NCI-H748 (cell line): ENCODE measurements around the gene COBLL1.

Experiments
- DNase-seq: peaks from one replicate; lab custom pipeline; 2025; ENCODE audit not compliant: unreplicated experiment; lab: John Stamatoyannopoulos, UW

The COBLL1 gene

DNA sequence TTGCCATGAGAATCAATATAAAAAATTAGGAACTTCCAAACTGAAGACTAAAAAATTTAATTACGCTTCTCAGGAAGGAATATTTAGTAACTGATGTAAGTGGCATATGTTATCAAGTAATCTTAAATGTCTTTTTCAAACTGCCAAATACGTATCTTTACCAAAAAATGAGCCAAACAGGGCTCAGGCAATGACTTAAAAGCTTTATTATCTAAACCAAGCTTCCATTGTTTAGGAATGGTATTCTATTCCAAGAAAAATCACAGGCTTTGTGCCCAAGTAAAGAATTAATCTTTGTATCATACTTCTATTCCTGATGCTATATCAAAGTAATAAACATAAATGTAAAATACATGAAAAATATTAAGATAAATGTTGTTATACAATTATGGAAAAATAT is 148.7 kb downstream of the COBLL1 start:
- DNase-seq: no peak

- DNase-seq: no peak
Measured at GRCh38 chr2:164692114-164692513, 149.5 kb downstream of the COBLL1 start.

DNA sequence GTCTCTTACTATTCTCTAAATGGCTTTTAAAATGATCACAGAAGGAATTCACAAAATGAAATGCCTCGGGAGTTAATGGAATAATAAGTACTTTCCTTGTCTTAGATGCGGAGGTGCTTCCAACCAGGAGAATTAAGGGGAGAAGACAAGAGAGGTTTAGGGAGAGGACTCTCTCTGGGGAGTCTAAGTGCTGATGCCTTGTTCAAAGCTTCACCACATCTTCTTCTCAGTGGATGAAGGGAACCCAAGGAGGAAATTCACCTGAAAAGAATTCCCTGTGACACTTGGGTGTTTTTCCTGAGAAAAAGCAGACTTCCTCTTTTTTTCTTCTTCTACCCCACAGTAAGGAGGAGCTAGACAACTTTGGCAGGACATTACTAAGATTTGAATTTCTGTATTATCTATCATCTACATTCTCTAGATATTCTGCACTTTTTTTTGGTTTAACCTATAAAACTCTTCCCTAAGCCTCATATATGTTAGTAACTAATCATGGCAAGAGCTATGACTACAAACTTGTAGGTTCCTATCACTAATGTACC is 150.2 kb downstream of the COBLL1 start:
- no peak for DNase-seq

- no peak for DNase-seq
Measured at GRCh38 chr2:164690361-164690760, 151.3 kb downstream of the COBLL1 start.

DNA sequence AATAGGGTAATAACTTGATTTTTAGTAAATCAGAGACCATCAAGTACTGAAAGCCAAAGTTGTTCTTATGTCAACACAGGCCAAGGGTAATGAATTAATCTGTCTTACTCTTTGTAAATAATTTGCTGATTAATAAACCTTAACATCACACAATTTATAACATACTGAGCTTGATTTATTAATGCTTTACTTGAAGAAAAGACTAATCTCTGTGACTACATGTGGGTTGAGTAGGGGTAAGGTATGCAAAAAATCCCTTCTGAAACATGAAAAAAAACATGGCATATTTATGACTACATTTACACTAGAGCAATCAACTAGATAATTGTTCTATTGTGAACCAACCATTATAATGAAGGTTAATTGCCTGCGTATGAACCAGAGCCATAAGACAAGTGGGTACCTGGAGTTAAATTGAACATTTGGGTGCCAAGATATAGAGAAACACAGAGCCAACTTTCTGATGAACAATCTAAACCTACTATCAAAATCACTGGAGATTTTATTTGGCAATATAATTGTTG is 152.7 kb downstream of the COBLL1 start:
- peak; percentile 79 for DNase-seq

DNA sequence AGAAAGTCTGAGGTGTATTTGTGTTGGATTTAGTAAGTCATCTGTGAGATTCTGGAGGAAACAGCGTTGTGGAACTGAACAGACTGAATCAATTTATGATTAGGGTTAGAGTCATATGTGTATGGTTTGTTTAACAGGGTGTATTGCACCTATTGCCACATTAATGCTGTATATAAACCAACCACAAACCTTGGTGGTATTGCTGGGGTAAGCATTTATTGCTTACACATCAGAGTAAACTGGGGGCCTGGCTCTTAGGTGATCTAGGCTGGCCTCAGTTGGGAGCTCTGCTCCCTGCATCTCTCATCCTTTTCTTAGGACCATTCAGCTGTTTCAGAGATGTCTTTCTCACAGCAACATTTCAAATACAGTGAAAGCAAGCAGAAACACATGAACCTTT is 160.6 kb downstream of the COBLL1 start:
- DNase-seq: no peak

DNA sequence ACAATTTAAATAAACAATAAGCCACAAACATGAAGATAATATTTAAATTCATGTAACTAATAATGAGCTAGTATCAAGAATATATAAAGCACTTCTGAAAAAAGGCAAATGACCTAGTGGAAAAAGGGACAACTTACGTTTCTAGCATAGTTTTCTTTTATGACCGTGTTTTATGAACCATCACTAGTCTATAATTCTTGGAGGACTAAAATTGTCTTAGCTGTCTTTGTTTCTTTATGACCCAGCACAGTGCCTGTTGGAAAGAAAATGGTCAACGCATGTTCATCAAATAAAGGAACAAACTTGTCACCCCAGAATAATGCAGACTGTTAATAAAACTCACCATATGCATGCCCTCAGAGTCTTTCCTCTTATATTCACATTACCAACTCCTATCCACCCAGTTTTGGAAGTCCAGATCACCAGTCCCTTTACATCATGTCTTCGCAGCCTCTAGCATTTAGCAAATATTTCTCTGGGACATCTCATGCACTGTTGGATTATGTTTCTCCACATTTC is 162.9 kb downstream of the COBLL1 start:
- DNase-seq: no peak

- DNase-seq: no peak
Measured at GRCh38 chr2:164677733-164678132, 163.9 kb downstream of the COBLL1 start.

- DNase-seq: no peak
Measured at GRCh38 chr2:164677271-164677670, 164.4 kb downstream of the COBLL1 start.

- no peak for DNase-seq
Measured at GRCh38 chr2:164675687-164676086, 165.9 kb downstream of the COBLL1 start.

- no peak for DNase-seq
Measured at GRCh38 chr2:164675027-164675426, 166.6 kb downstream of the COBLL1 start.

GRCh38 chr2:164671664-164672396 is 169.8 kb downstream of the COBLL1 start:
- no peak for DNase-seq

DNA sequence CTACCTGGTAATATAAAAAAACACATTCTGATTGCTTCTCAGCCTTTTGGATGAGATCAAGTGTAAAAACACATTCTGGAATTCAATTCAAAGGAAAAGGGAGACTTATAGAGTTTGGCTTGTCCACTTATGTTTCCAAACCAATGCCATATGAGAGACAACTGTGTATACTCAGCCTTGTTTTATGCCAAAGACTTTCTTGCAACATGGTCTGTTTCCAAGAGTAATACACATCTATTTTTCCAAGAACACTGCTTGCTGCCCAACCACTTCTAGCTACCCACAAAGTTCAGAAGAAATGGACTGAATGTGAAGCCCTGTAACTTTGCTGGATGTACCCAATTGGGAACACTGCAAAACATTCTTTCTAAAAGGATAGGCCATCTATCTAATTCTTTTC is 172.3 kb downstream of the COBLL1 start:
- DNase-seq: no peak

DNA sequence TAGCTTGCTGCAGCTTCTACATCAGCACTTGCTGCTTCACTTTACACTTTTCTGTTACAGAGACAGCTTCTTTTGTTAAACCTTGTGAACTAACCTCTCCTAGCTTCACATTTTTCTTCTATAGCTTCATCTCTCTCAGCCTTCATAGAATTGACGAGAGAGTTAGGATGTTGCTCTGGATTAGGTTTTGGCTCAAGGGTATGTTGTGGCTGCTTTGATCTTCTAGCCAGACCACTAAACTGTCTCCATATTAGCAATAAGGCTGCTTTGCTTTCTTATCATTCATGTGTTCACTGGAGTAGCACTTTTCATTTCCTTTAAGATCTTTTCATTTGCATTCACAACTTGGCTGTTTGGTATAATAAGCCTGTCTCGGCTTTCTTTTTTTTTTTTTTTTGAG is 174.1 kb downstream of the COBLL1 start:
- DNase-seq: no peak

DNA sequence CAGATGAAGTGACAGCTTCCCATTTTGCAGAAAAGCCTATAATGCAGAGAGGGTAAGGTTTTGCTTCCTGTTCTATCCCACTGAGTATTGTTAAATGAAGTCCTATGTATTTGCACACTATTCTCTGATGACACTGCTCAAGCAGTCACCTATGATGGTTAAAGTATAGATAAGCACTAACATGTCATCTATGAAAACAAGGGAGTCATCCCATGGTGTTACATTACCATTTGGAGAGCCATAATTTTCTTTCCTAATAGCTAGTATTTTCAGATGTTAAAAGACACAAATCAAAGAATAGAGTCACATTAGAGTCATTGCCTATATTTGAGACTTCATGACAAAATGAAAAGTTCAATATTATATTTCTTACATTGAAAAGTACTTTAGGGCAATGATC is 177.6 kb downstream of the COBLL1 start:
- DNase-seq: peak; percentile 18

GRCh38 chr2:164662868-164663631 is 178.6 kb downstream of the COBLL1 start:
- DNase-seq: no peak

- DNase-seq: no peak
Measured at GRCh38 chr2:164662066-164662465, 179.6 kb downstream of the COBLL1 start.

- DNase-seq: no peak
Measured at GRCh38 chr2:164661349-164661748, 180.3 kb downstream of the COBLL1 start.

DNA sequence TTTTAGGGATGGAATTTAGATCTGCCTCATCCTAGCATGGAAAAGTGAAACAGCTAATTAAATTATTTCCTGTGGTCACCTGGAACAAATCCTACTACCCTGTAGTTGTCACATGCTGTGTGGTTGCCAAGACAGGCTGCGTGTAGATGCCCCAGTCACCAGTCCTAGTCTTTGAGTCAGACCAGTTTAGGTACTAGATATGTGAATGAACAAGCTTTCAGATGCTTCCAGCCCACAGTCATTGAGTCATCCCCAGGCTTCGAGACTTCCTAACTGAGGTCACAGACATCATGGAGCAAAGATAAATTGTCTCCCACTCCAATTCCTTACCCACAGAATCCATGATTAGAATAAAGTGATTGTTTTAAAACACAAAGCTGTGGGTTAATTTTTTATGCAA is 184.5 kb downstream of the COBLL1 start:
- no peak for DNase-seq

DNA sequence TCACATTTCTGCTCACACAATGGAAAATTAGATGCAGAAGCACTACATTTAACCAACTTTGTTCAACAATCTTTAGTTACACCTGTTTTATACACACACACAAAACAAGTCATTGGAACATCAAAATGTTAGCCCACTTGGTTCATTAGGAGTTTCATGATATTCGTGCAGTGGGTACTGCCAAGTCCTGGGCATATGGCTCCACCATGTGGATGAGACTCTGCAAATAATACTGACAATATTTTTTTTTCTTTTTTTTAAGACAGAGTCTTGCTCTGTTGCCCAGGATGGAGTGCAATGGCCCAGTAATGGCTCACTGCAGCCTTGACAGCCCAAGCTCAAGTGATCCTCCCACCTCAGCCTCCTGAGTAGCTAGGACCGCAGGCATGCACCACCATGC is 185.9 kb downstream of the COBLL1 start:
- no peak for DNase-seq

GRCh38 chr2:164655336-164655735 is 186.3 kb downstream of the COBLL1 start:
- no peak for DNase-seq

DNA sequence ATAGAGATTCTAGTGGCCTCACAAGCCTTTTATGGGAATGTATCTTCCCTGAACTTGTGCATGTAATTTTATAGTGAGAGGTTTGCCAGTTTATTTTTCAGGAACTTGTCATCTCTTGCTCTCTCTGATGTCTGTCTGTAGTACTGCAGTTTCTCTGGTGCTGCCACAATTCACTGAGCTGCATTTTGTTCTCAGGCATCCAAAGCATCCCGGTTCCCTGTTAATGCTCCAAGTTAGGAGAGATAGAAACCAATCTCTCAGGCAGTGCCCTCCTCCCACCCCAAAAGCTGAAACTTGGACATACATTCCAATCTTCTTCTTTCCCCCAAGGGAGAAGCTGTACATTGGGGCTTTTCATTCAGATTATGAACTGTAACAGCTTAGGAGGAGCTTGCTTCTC is 190.3 kb downstream of the COBLL1 start:
- no peak for DNase-seq
